Psoas muscle (tissue), 8 donors: ENCODE data around the gene ZNF799. TPM values are rescaled to one million over a fixed set of nuclear protein-coding genes. Genes with fewer than 3 reads are reported as not detected.
A peak's percentile ranks its signal among the peaks of the same experiment; 100 is the strongest.
"Not testable (repeated sequence)": the region's sequence is repeated elsewhere in the genome, so short reads cannot be mapped to it uniquely, and the experiment has no call there.

Source experiments
- ATAC-seq, 4 donors: fragments of 200-7000 bp; cut with Tn5 transposase; one replicate each; pipeline ENCODE4 v1.9.1; 2020; ENCODE audit warnings: moderate library complexity in 3 of 4, mild to moderate bottlenecking in 2 of 4
- DNase-seq, 2 donors: peaks; one replicate each; pipeline ENCODE4 v3.0.0-alpha.2; 2020
- H3K27ac ChIP-seq: fragments of 200-600 bp; one replicate; pipeline ENCODE4 v1.8.0; 2022
- H3K27me3 ChIP-seq, 3 donors: fragments of 200-600 bp in 1 of 3; one replicate each; pipeline versions ENCODE4 v1.6.1 to v1.8.0; 2013 to 2022; ENCODE audit warnings: low read length in 2 of 3, mild to moderate bottlenecking in 2 of 3, moderate library complexity in 1 of 3; ENCODE audit not compliant: insufficient read depth in 3 of 3
- H3K36me3 ChIP-seq, 2 donors: fragments of 200-600 bp in 1 of 2; one replicate each; pipeline versions ENCODE4 v1.6.1 to v1.8.0; 2013 to 2022; ENCODE audit warnings: low read depth in 1 of 2, mild to moderate bottlenecking in 1 of 2, moderate library complexity in 1 of 2; ENCODE audit not compliant: insufficient read depth in 1 of 2
- H3K4me1 ChIP-seq: fragments of 200-600 bp; one replicate; pipeline ENCODE4 v1.8.0; 2022
- H3K4me3 ChIP-seq: fragments of 200-600 bp; one replicate; pipeline ENCODE4 v1.8.0; 2022; ENCODE audit warnings: mild to moderate bottlenecking
- H3K9me3 ChIP-seq: fragments of 200-600 bp; one replicate; pipeline ENCODE4 v1.8.0; 2022
- CTCF ChIP-seq: fragments of 200-600 bp; IDR thresholded peaks from one replicate; pipeline ENCODE4 v1.8.0; 2022; ENCODE audit warnings: antibody characterized with exemption
- WGBS, 3 donors: extraction: QIAGEN DNeasy Blood & Tissue Kit; methylation state at CpG; one replicate each; pipeline versions ENCODE4 v1.1.6 to v1.1.7; 2013; 5-methylcytosine and 5-hydroxymethylcytosine counted together
- intact Hi-C, 2 donors: fragments of 100-400 bp; cut with DNase I; formaldehyde crosslinking; loops; one replicate each; pipeline versions ENCODE4 v1.11.0 to v1.14.2; 2022
- long read RNA-seq, 2 donors: library from polyadenylated mRNA; unstranded; transcript quantifications; one replicate each; pipeline ENCODE4 v2.0.0, GENCODE V29; 2021
- polyA plus RNA-seq, 3 donors: library from polyadenylated mRNA; stranded (reverse); fragments of 200-250 nt; gene quantifications; one replicate each; pipeline ENCODE4 v1.2.3, GENCODE V29; 2013
- total RNA-seq, 4 donors: library from RNA; stranded (reverse); fragmentation: NEBNext Ultra II Directional in 2 of 4; extraction: Animal tissue kit (Norgen Biotek cat#: 25700) in 2 of 4; gene quantifications; one replicate each; pipeline versions ENCODE4 v1.2.1 to v1.2.4, GENCODE V29; 2021 to 2023
- donor health status: healthy with polysubstance abuse.
- donor health status: DM: no; HTN: no; CAD: no; lungs with moderate emphysema.
- donor health status: Bipolar disorder and iron deficiency.
- donor health status: healthy.
- donor health status: DM: yes; HTN: yes; CAD: no.
- donor health status: DM: no; HTN: no; CAD: no.
- donor health status: DM: no; HTN: no; CAD: no.
- donor health status: DM: yes; HTN: yes; CAD: no.

ZNF799 gene
- total RNA-seq = 1 to 10 TPM; 1.9 TPM
- 1 to 10 TPM; 1.7 to 3.4 (median 2.3) TPM for polyA plus RNA-seq
- long read RNA-seq, donor 1, partial matches to known transcripts = 0 of 2 reads
- long read RNA-seq, donor 1, other reads (novel, unspliced or antisense) = 0 of 2 reads
- long read RNA-seq, donor 2, transcript ZNF799-202 (4 exons, 2,583 nt) = major isoform, 5 of 6 reads
- long read RNA-seq, donor 2, partial matches to known transcripts = 0 of 6 reads
- long read RNA-seq, donor 2, other reads (novel, unspliced or antisense) = 1 of 6 reads

- TF ChIP-seq CTCF = no peak
- no peaks in the 10 kb centered on the region for H3K27me3 ChIP-seq
- H3K27ac ChIP-seq = peak within 1 kb of the TSS; percentile 84
- H3K4me1 ChIP-seq = no peaks in the 10 kb centered on the region
- DNase-seq (peak; percentile 98), ATAC-seq (peak; percentile 99)
- H3K4me3 ChIP-seq = peak within 1 kb of the TSS; percentile 85
- H3K9me3 ChIP-seq = no peaks in the 10 kb centered on the region
- 0 to 1% (median 0%) methylated on average over 64 to 71 of the region's 71 CpGs for WGBS, 3 donors
- H3K36me3 ChIP-seq = no peaks in the 10 kb centered on the region
- intact Hi-C loops = loop anchor here in 1 of 2 donors (5.0 to 10.0 kb wide), 4 partner anchors 34 to 154 kb away; partner anchors contain the start of genes ZNF442, ZNF443 and ZNF564
These were observed at the start of gene ZNF799 for GRCh38 chr19:12400633-12401502. Gene ZNF799 (minus strand): TSS chr19:12401271. CDS start chr19:12401070, 201 bp downstream.

- Histone ChIP-seq H3K4me3 (no peak overlapping the region), H3K4me1 (no peaks in the 10 kb centered on the region), H3K27ac (no peak overlapping the region), H3K27me3 (no peaks in the 10 kb centered on the region), H3K9me3 (peaks cover 6% of the 10 kb centered on the region), H3K36me3 (no peaks in the 10 kb centered on the region)
- WGBS, 3 donors = 73 to 92% (median 75%) methylated on average over 10 of the region's 10 CpGs
- no peak for TF ChIP-seq CTCF
- intact Hi-C loops = no loop called here
- no peak for ATAC-seq
- no peak for DNase-seq
These were observed 49.8 kb upstream of the ZNF799 start for GRCh38 chr19:12450844-12451243.

- no peak for DNase-seq
- Histone ChIP-seq H3K27me3 (no peaks in the 10 kb centered on the region), H3K36me3 (no peaks in the 10 kb centered on the region), H3K4me3 (no peak overlapping the region), H3K9me3 (peaks cover 9% of the 10 kb centered on the region), H3K4me1 (no peaks in the 10 kb centered on the region), H3K27ac (no peak overlapping the region)
- 47 to 93% (median 48%) methylated on average over 2 of the region's 2 CpGs for WGBS, 3 donors
- intact Hi-C loops = loop anchor here in 1 of 2 donors (10.0 kb wide), 1 partner anchor 46 kb away; no protein-coding TSS in a partner anchor
- no peak for ATAC-seq
- TF ChIP-seq CTCF = no peak
These were observed 47.7 kb upstream of the ZNF799 start for GRCh38 chr19:12448808-12449207.

- Histone ChIP-seq H3K27ac (peak within 1 kb of the TSS; percentile 69), H3K27me3 (no peaks in the 10 kb centered on the region), H3K9me3 (peaks cover 6% of the 10 kb centered on the region), H3K36me3 (no peaks in the 10 kb centered on the region), H3K4me1 (no peaks in the 10 kb centered on the region), H3K4me3 (peak within 1 kb of the TSS; percentile 73)
- 0% methylated on average over 30 to 59 of the region's 59 CpGs for WGBS, 3 donors
- ATAC-seq = peak; percentile 99 to 100 (median 100)
- DNase-seq = peak; percentile 99
- intact Hi-C loops = loop anchor here in 1 of 2 donors (5.0 to 10.0 kb wide), 2 partner anchors 38 to 54 kb away; partner anchors contain the start of gene ZNF799
- no peak for TF ChIP-seq CTCF
These were observed 39.7 kb upstream of the ZNF799 start, which contains the start of gene ZNF443 for GRCh38 chr19:12440541-12441316. Gene ZNF443 (minus strand): TSS chr19:12441021. CDS start chr19:12440914, 107 bp downstream.

- H3K4me1 ChIP-seq, H3K9me3 ChIP-seq, H3K27me3 ChIP-seq, H3K36me3 ChIP-seq: not testable (repeated sequence)
- Histone ChIP-seq H3K27ac (peak overlapping the region; percentile 69), H3K4me3 (peak overlapping the region; percentile 73)
- ATAC-seq (peak in 2 of 4 donors; percentile 30 to 52), DNase-seq (peak in 1 of 2 donors; percentile 53)
- intact Hi-C loops = loop anchor here in 1 of 2 donors (5.0 to 10.0 kb wide), 2 partner anchors 38 to 55 kb away; partner anchors contain the start of gene ZNF799
- WGBS, 3 donors = 2 to 4% (median 2%) methylated on average over 15 to 22 of the region's 28 CpGs
These were observed 38.8 kb upstream of the ZNF799 start for GRCh38 chr19:12439686-12440540.

GRCh38 chr19:12430726-12431299 lies 29.7 kb upstream of the ZNF799 start:
- H3K4me1 ChIP-seq, DNase-seq, H3K27me3 ChIP-seq, H3K9me3 ChIP-seq, H3K27ac ChIP-seq, ATAC-seq, intact Hi-C loops, H3K4me3 ChIP-seq: not testable (repeated sequence)
- 96 to 97% (median 96%) methylated on average over 6 of the region's 6 CpGs for WGBS, 3 donors
- peaks cover 0 to 14% of the 10 kb centered on the region in 2 donors for H3K36me3 ChIP-seq
